Stimulated activated naive CD4-positive, alpha-beta T cell (primary cell): Measurements from ENCODE around the gene DUS4L.
"Not testable (repeated sequence)": the region's sequence is repeated elsewhere in the genome, so short reads cannot be mapped to it uniquely, and the experiment has no call there.

ENCODE experiments used
- DNase-seq, 6 experiments: peaks; one replicate each; lab custom pipeline; 2025; lab: John Stamatoyannopoulos, UW

DUS4L gene

GRCh38 chr7:107563775-107564552 is at the start of gene DUS4L, which contains the start of gene COG5:
Gene DUS4L, plus strand, starts transcription at chr7:107563971. Its CDS starts 3,100 bp downstream, at chr7:107567071.
Gene COG5, minus strand, starts transcription at chr7:107563920. Its CDS starts 24 bp downstream, at chr7:107563896.
- peak; percentile 77 to 91 (median 85) for DNase-seq

GRCh38 chr7:107526672-107527071 is 37.1 kb upstream of the DUS4L start:
- DNase-seq = no peak

- no peak for DNase-seq
Observed at GRCh38 chr7:107527196-107527595, 36.6 kb upstream of the DUS4L start.

GRCh38 chr7:107528461-107528860 is 35.3 kb upstream of the DUS4L start:
- no peak for DNase-seq

- no peak for DNase-seq
Observed at GRCh38 chr7:107530751-107531150, 33.0 kb upstream of the DUS4L start.

- no peak for DNase-seq
Observed at GRCh38 chr7:107534139-107534538, 29.6 kb upstream of the DUS4L start.

GRCh38 chr7:107537228-107537627 is 26.5 kb upstream of the DUS4L start:
- DNase-seq = not testable (repeated sequence)

GRCh38 chr7:107538001-107538400 is 25.8 kb upstream of the DUS4L start:
- no peak for DNase-seq

- no peak for DNase-seq
Observed at GRCh38 chr7:107543338-107543993, 20.3 kb upstream of the DUS4L start.

- no peak for DNase-seq
Observed at GRCh38 chr7:107544848-107545591, 18.8 kb upstream of the DUS4L start.

GRCh38 chr7:107551936-107552335 is 11.8 kb upstream of the DUS4L start:
- DNase-seq = no peak

- no peak for DNase-seq
Observed at GRCh38 chr7:107555893-107556292, 7.9 kb upstream of the DUS4L start.

GRCh38 chr7:107559864-107560263 is 3.9 kb upstream of the DUS4L start:
- no peak for DNase-seq

GRCh38 chr7:107560898-107561516 is 2.8 kb upstream of the DUS4L start:
- DNase-seq = peak in 5 of 6 experiments; percentile 10 to 73 (median 49)

GRCh38 chr7:107563081-107563774 is 543 bp upstream of the DUS4L start:
- DNase-seq = peak in 2 of 6 experiments; percentile 38 to 62

GRCh38 chr7:107564553-107565298 is 955 bp downstream of the DUS4L start:
- DNase-seq = no peak

- no peak for DNase-seq
Observed at GRCh38 chr7:107570298-107570697, 6.5 kb downstream of the DUS4L start.

GRCh38 chr7:107573537-107573936 is 9.8 kb downstream of the DUS4L start:
- DNase-seq = no peak

- no peak for DNase-seq
Observed at GRCh38 chr7:107579554-107579884, 15.7 kb downstream of the DUS4L start.

- peak in 5 of 6 experiments; percentile 29 to 61 (median 52) for DNase-seq
Observed at GRCh38 chr7:107579885-107580715, 16.3 kb downstream of the DUS4L start, which contains the start of gene BCAP29. Gene BCAP29, plus strand, starts transcription at chr7:107580246. Its CDS starts 527 bp downstream, at chr7:107580773.
